HCT116 (cell line): ENCODE data around the gene ACYP1. TPM values are rescaled to one million over a fixed set of nuclear protein-coding genes. Genes with fewer than 3 reads are reported as not detected.

Source experiments
- ATAC-seq: fragments of 200-7000 bp; cut with Tn5 transposase; 2 replicates; pipeline ENCODE4 v1.9.1; 2020; ENCODE audit warnings: mild to moderate bottlenecking, moderate library complexity
- BruUV-seq: library from RNA; stranded (reverse); fragments of 400-500 nt; replicated peaks from 2 replicates; lab custom pipeline; 2021; lab: Mats Ljungman, UMichigan
- CTCF ChIA-PET: fragments of 300-600 bp; sonication (Branson Sonifier 250); formaldehyde crosslinking; loops from one replicate; lab custom pipeline; 2021; ENCODE audit warnings: antibody characterized with exemption; lab: Charles Lee
- POLR2A ChIA-PET: fragments of 300-600, 350-600 bp; sonication (Branson Sonifier 250); formaldehyde crosslinking; loops from one replicate; lab custom pipeline; 2021; ENCODE audit warnings: antibody characterized with exemption; lab: Charles Lee
- RAD21 ChIA-PET, 2 experiments: fragments of 300-600 bp; sonication (Branson Sonifier 250); formaldehyde crosslinking; loops; one replicate each; lab custom pipeline; 2023; ENCODE audit warnings: low total read pairs in 2 of 2; ENCODE audit not compliant: uncharacterized antibody in 2 of 2, unreplicated experiment in 2 of 2, low non-redundant PET in 1 of 2; lab: Charles Lee
- DNase-seq: peaks from one replicate; pipeline ENCODE4 v3.0.0-alpha.2; 2010; ENCODE audit warnings: low read depth, low spot score
- H2AFZ ChIP-seq: fragments of 200-600 bp; shearing (Covaris generic), sonication (generic); 2 replicates; pipeline ENCODE4 v1.6.1; 2017; ENCODE audit warnings: low read depth, mixed run types, mixed read lengths, antibody characterized with exemption, low read length; ENCODE audit not compliant: poor library complexity, severe bottlenecking
- H3K27ac ChIP-seq: 2 replicates; pipeline ENCODE4 v1.5.1; 2012; ENCODE audit warnings: low read depth, low read length
- H3K27me3 ChIP-seq: fragments of 200-600 bp; sonication (generic); 2 replicates; pipeline ENCODE4 v1.6.1; 2016; ENCODE audit warnings: mixed run types, low read length, mixed read lengths; ENCODE audit not compliant: insufficient read depth
- H3K36me3 ChIP-seq, 2 experiments: fragments of 200-500 bp in 1 of 2; fragments of 200-600 bp in 1 of 2; sonication (Bioruptor generic) in 1 of 2; sonication (generic) in 1 of 2; 2 replicates each; pipeline versions ENCODE4 v1.5.1 to v1.6.1; 2014 to 2016; ENCODE audit warnings: low read length in 2 of 2, inconsistent platforms in 1 of 2, mixed read lengths in 1 of 2, mixed run types in 1 of 2; ENCODE audit not compliant: insufficient read depth in 2 of 2, control insufficient read depth in 1 of 2
- H3K4me1 ChIP-seq, 2 experiments: fragments of 200-600 bp in 1 of 2; sonication (generic) in 1 of 2; 2 replicates each; pipeline versions ENCODE4 v1.5.1 to v1.6.1; 2012 to 2017; ENCODE audit warnings: low read length in 2 of 2, inconsistent platforms in 1 of 2, mild to moderate bottlenecking in 1 of 2, mixed read lengths in 1 of 2, mixed run types in 1 of 2, moderate library complexity in 1 of 2; ENCODE audit not compliant: insufficient read depth in 2 of 2, control insufficient read depth in 1 of 2
- H3K4me2 ChIP-seq: fragments of 200-600 bp; sonication (generic); 2 replicates; pipeline ENCODE4 v1.6.1; 2017; ENCODE audit warnings: mixed run types, low read length, mixed read lengths
- H3K4me3 ChIP-seq, 2 experiments: fragments of 200-600 bp in 1 of 2; sonication (generic) in 1 of 2; replicated peaks in 1 of 2; 2 replicates each; pipeline ENCODE4 v1.5.1; 2011 to 2016; ENCODE audit warnings: low read length in 2 of 2, control low read depth in 1 of 2, low read depth in 1 of 2, mild to moderate bottlenecking in 1 of 2, mixed read lengths in 1 of 2, mixed run types in 1 of 2
- H3K79me2 ChIP-seq: fragments of 200-600 bp; sonication (generic); 2 replicates; pipeline ENCODE4 v1.6.1; 2017; ENCODE audit warnings: mild to moderate bottlenecking, mixed run types, low read length, moderate library complexity, mixed read lengths; ENCODE audit not compliant: insufficient read depth
- H3K9ac ChIP-seq: fragments of 200-600 bp; sonication (generic); 2 replicates; pipeline ENCODE4 v1.6.1; 2016; ENCODE audit warnings: low read length, mixed read lengths
- H3K9me2 ChIP-seq: fragments of 200-600 bp; sonication (generic), shearing (Covaris generic); 2 replicates; pipeline ENCODE4 v1.6.1; 2017; ENCODE audit warnings: mixed run types, mild to moderate bottlenecking, moderate library complexity; ENCODE audit not compliant: insufficient read depth
- H3K9me3 ChIP-seq, 2 experiments: fragments of 200-500 bp in 1 of 2; fragments of 200-600 bp in 1 of 2; sonication (Bioruptor generic) in 1 of 2; sonication (generic) in 1 of 2; 2 replicates each; pipeline ENCODE4 v1.6.1; 2014 to 2017; ENCODE audit warnings: low read length in 2 of 2, mixed read lengths in 2 of 2, inconsistent platforms in 1 of 2, low read depth in 1 of 2, mild to moderate bottlenecking in 1 of 2, mixed run types in 1 of 2, moderate library complexity in 1 of 2; ENCODE audit not compliant: control insufficient read depth in 1 of 2, insufficient read depth in 1 of 2
- H4K20me1 ChIP-seq: fragments of 200-600 bp; sonication (generic), shearing (Covaris generic); 2 replicates; pipeline ENCODE4 v1.6.1; 2017; ENCODE audit warnings: mixed run types, mild to moderate bottlenecking, moderate library complexity; ENCODE audit not compliant: insufficient read depth
- CBX3 ChIP-seq: IDR thresholded peaks from 2 replicates; pipeline ENCODE4 v1.6.1; 2012; ENCODE audit warnings: low read depth
- CEBPB ChIP-seq: IDR thresholded peaks from 2 replicates; pipeline ENCODE4 v1.6.1; 2012; ENCODE audit warnings: low read depth
- EGR1 ChIP-seq: IDR thresholded peaks from 2 replicates; pipeline ENCODE4 v1.6.1; 2012; ENCODE audit warnings: low read depth
- EZH2 ChIP-seq: fragments of 200-600 bp; sonication (generic); IDR thresholded peaks from 2 replicates; pipeline ENCODE4 v1.6.1; 2017; ENCODE audit warnings: antibody characterized with exemption, mixed run types
- EZH2phosphoT487 ChIP-seq: fragments of 200-600 bp; IDR thresholded peaks from 2 replicates; pipeline ENCODE4 v1.6.1; 2018; ENCODE audit warnings: antibody characterized with exemption, borderline replicate concordance
- FOSL1 ChIP-seq: IDR thresholded peaks from 2 replicates; pipeline ENCODE4 v1.6.1; 2012; ENCODE audit warnings: low read depth
- JUND ChIP-seq: IDR thresholded peaks from 2 replicates; pipeline ENCODE4 v1.6.1; 2012
- POLR2A ChIP-seq: IDR thresholded peaks from 2 replicates; pipeline ENCODE4 v1.7.0; 2011; ENCODE audit warnings: borderline replicate concordance; ENCODE audit not compliant: insufficient read depth, insufficient read length; ENCODE audit errors: extremely low read depth
- POLR2AphosphoS5 ChIP-seq: IDR thresholded peaks from 2 replicates; pipeline ENCODE4 v1.6.1; 2011; ENCODE audit warnings: mild to moderate bottlenecking, low read depth, low read length, moderate library complexity
- SIN3A ChIP-seq: IDR thresholded peaks from 2 replicates; pipeline ENCODE4 v1.6.1; 2012; ENCODE audit warnings: low read depth
- SP1 ChIP-seq: IDR thresholded peaks from 2 replicates; pipeline ENCODE4 v1.6.1; 2012; ENCODE audit warnings: low read depth
- SRF ChIP-seq: IDR thresholded peaks from 2 replicates; pipeline ENCODE4 v1.6.1; 2012; ENCODE audit warnings: low read depth
- TCF7L2 ChIP-seq: IDR thresholded peaks from 2 replicates; pipeline ENCODE4 v1.7.0; 2011; ENCODE audit warnings: borderline replicate concordance, inconsistent platforms; ENCODE audit not compliant: insufficient read depth, insufficient read length; ENCODE audit errors: extremely low read depth
- YY1 ChIP-seq: IDR thresholded peaks from 2 replicates; pipeline ENCODE4 v1.6.1; 2011; ENCODE audit warnings: low read length, low read depth, moderate library complexity, mild to moderate bottlenecking; ENCODE audit not compliant: insufficient replicate concordance; ENCODE audit errors: extremely low read depth
- ZFX ChIP-seq: fragments of 450-650 bp; IDR thresholded peaks from 2 replicates; pipeline ENCODE4 v1.6.1; 2017
- ZNF274 ChIP-seq: fragments of 200-500 bp; sonication (Bioruptor generic); IDR thresholded peaks from 2 replicates; pipeline ENCODE4 v1.6.1; 2014; ENCODE audit warnings: mild to moderate bottlenecking, low read depth, low read length, inconsistent platforms
- intact Hi-C: fragments of 100-400 bp; cut with micrococcal nuclease; formaldehyde crosslinking; loops from 2 replicates; pipeline ENCODE4 v1.10.0; 2022
- total RNA-seq: library from RNA; stranded (reverse); gene quantifications from one replicate; pipeline ENCODE4 v1.2.1, GENCODE V29; 2021; ENCODE audit not compliant: unreplicated experiment
- TF ChIP-seq, protein P1 (sequence below): IDR thresholded peaks from 2 replicates; pipeline ENCODE4 v1.6.1; 2012; ENCODE audit warnings: low read depth
- TF ChIP-seq, protein P2 (sequence below): IDR thresholded peaks from 2 replicates; pipeline ENCODE4 v1.6.1; 2012
- TF ChIP-seq, protein P3 (sequence below): IDR thresholded peaks from 2 replicates; pipeline ENCODE4 v1.6.1; 2012

ACYP1 gene
- total RNA-seq, 1 experiment from 2014 or later: 30.7 TPM

DNA sequence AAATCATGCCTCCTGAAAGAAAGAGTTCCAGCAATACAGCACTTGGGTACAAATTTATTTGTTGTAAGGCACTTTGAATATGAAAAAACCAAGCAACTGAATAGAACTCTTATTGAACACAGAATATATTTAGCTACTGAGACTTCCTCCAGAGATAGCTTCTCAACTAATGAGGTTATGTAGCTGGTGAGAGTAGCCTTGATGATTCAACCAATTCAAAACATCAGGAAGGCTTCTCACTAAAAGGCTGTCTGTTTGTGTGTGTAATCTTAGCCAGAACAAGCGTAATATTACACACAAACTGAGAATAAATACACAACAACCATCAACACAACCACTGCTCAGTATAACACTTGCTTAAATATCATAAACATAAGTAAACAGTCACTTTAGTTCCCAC, 40.7 kb downstream of the ACYP1 start:
- BruUV-seq: no TSS peak
- peaks cover 9 to 10% of the 10 kb centered on the region in 2 experiments; a peak in 3 of 4 replicates for H3K36me3 ChIP-seq
- POLR2A ChIA-PET: no interaction called here

More for the DNA sequence above, 40.7 kb downstream of the ACYP1 start:
- H3K9me2 ChIP-seq: no peaks in the 10 kb centered on the region
- H2AFZ ChIP-seq: no peak overlapping the region
- no peak for ATAC-seq
- H3K4me2 ChIP-seq: no peak overlapping the region
- no peak overlapping the region for H3K9ac ChIP-seq
- TF ChIP-seq, protein P1, sequence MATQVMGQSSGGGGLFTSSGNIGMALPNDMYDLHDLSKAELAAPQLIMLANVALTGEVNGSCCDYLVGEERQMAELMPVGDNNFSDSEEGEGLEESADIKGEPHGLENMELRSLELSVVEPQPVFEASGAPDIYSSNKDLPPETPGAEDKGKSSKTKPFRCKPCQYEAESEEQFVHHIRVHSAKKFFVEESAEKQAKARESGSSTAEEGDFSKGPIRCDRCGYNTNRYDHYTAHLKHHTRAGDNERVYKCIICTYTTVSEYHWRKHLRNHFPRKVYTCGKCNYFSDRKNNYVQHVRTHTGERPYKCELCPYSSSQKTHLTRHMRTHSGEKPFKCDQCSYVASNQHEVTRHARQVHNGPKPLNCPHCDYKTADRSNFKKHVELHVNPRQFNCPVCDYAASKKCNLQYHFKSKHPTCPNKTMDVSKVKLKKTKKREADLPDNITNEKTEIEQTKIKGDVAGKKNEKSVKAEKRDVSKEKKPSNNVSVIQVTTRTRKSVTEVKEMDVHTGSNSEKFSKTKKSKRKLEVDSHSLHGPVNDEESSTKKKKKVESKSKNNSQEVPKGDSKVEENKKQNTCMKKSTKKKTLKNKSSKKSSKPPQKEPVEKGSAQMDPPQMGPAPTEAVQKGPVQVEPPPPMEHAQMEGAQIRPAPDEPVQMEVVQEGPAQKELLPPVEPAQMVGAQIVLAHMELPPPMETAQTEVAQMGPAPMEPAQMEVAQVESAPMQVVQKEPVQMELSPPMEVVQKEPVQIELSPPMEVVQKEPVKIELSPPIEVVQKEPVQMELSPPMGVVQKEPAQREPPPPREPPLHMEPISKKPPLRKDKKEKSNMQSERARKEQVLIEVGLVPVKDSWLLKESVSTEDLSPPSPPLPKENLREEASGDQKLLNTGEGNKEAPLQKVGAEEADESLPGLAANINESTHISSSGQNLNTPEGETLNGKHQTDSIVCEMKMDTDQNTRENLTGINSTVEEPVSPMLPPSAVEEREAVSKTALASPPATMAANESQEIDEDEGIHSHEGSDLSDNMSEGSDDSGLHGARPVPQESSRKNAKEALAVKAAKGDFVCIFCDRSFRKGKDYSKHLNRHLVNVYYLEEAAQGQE: no peak
- TF ChIP-seq SP1 (no peak), YY1 (no peak), EGR1 (no peak), SRF (no peak), POLR2A (no peak), CBX3 (no peak), EZH2 (no peak), FOSL1 (no peak), SIN3A (no peak), POLR2AphosphoS5 (no peak), ZFX (no peak), EZH2phosphoT487 (no peak), TCF7L2 (no peak), ZNF274 (no peak), JUND (no peak), CEBPB (no peak)
- TF ChIP-seq, protein P2, sequence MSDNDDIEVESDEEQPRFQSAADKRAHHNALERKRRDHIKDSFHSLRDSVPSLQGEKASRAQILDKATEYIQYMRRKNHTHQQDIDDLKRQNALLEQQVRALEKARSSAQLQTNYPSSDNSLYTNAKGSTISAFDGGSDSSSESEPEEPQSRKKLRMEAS: no peak
- TF ChIP-seq, protein P3, sequence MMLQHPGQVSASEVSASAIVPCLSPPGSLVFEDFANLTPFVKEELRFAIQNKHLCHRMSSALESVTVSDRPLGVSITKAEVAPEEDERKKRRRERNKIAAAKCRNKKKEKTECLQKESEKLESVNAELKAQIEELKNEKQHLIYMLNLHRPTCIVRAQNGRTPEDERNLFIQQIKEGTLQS: no peak
- TF ChIP-seq, all 23 proteins: peak for 0
- H3K9me3 ChIP-seq: no peaks in the 10 kb centered on the region
- intact Hi-C loops: no loop called here
- H3K27me3 ChIP-seq: no peaks in the 10 kb centered on the region
- ChIA-PET CTCF (interaction anchor here (0.6 to 1.4 kb wide), 4 partner anchors 9 to 162 kb away, joined by 4 to 7 read pairs (median 5); no protein-coding TSS in a partner anchor), RAD21 (interaction anchor here in 1 of 2 experiments (1.0 kb wide), 1 partner anchor 65 kb away, joined by 3 read pairs; no protein-coding TSS in a partner anchor)
- H3K4me3 ChIP-seq: no peak overlapping the region
- no peaks in the 10 kb centered on the region for H4K20me1 ChIP-seq
- H3K79me2 ChIP-seq: no peaks in the 10 kb centered on the region
- no peaks in the 10 kb centered on the region for H3K4me1 ChIP-seq
- DNase-seq: no peak
- H3K27ac ChIP-seq: no peak overlapping the region
